Common myeloid progenitor, CD34-positive (primary cell): ENCODE results near the gene EPHA3.

Source experiments
- CTCF ChIA-PET: fragments of 350-600 bp; sonication (Branson Sonifier 250); formaldehyde crosslinking; loops from one replicate; lab custom pipeline; 2021; ENCODE audit warnings: antibody characterized with exemption; lab: Charles Lee
- POLR2A ChIA-PET: fragments of 350-600 bp; sonication (Branson Sonifier 250); formaldehyde crosslinking; loops from one replicate; lab custom pipeline; 2021; ENCODE audit warnings: antibody characterized with exemption; lab: Charles Lee
- DNase-seq, 3 donors: peaks; one replicate each; pipeline versions ENCODE4 v3.0.0 to v3.0.0-alpha.2; 2013
- H3K27ac ChIP-seq, 2 experiments: 1 replicate in 1 of 2; 2 replicates in 1 of 2; pipeline ENCODE4 v1.7.0; 2013; ENCODE audit warnings: inconsistent platforms in 2 of 2, low read length in 2 of 2, mild to moderate bottlenecking in 2 of 2, low read depth in 1 of 2, moderate library complexity in 1 of 2; ENCODE audit not compliant: severe bottlenecking in 2 of 2, insufficient read depth in 1 of 2, poor library complexity in 1 of 2
- H3K27me3 ChIP-seq, 5 experiments: replicated peaks in 2 of 5; 1 replicate in 3 of 5; 2 replicates in 2 of 5; pipeline versions ENCODE4 v1.6.1 to v1.7.0; 2013; ENCODE audit warnings: low read length in 4 of 5, mild to moderate bottlenecking in 2 of 5, moderate library complexity in 2 of 5, inconsistent platforms in 1 of 5; ENCODE audit not compliant: insufficient read depth in 5 of 5, control insufficient read depth in 4 of 5
- H3K36me3 ChIP-seq, 4 experiments: 1 replicate in 2 of 4; 2 replicates in 2 of 4; pipeline versions ENCODE4 v1.6.1 to v1.7.0; 2013; ENCODE audit warnings: low read length in 3 of 4, control low read depth in 1 of 4, mild to moderate bottlenecking in 1 of 4; ENCODE audit not compliant: control insufficient read depth in 4 of 4, insufficient read depth in 4 of 4
- H3K4me1 ChIP-seq, 4 experiments: 1 replicate in 3 of 4; 2 replicates in 1 of 4; pipeline versions ENCODE4 v1.6.1 to v1.7.1; 2013; ENCODE audit warnings: low read length in 3 of 4, mild to moderate bottlenecking in 3 of 4, control low read depth in 1 of 4, inconsistent platforms in 1 of 4, moderate library complexity in 1 of 4; ENCODE audit not compliant: control insufficient read depth in 4 of 4, insufficient read depth in 4 of 4; ENCODE audit errors: control extremely low read depth in 1 of 4
- H3K4me3 ChIP-seq, 7 experiments: 1 replicate in 4 of 7; 2 replicates in 3 of 7; pipeline versions ENCODE4 v1.5.1 to v1.7.0; 2013; ENCODE audit warnings: mild to moderate bottlenecking in 7 of 7, low read length in 6 of 7, moderate library complexity in 6 of 7, inconsistent platforms in 2 of 7, low read depth in 2 of 7, control low read depth in 1 of 7; ENCODE audit not compliant: insufficient read depth in 4 of 7, control insufficient read depth in 1 of 7; ENCODE audit errors: extremely low read depth in 1 of 7
- H3K9me3 ChIP-seq, 5 experiments: 1 replicate in 4 of 5; 2 replicates in 1 of 5; pipeline versions ENCODE4 v1.6.1 to v1.7.1; 2013; ENCODE audit warnings: low read length in 4 of 5, mild to moderate bottlenecking in 2 of 5, inconsistent platforms in 1 of 5, low read depth in 1 of 5, moderate library complexity in 1 of 5; ENCODE audit not compliant: control insufficient read depth in 4 of 5, insufficient read depth in 2 of 5; ENCODE audit errors: control extremely low read depth in 1 of 5
- WGBS: methylation state at CpG from one replicate; pipeline ENCODE4 v1.1.5; 2013; ENCODE audit not compliant: insufficient coverage; 5-methylcytosine and 5-hydroxymethylcytosine counted together

Gene EPHA3

DNA sequence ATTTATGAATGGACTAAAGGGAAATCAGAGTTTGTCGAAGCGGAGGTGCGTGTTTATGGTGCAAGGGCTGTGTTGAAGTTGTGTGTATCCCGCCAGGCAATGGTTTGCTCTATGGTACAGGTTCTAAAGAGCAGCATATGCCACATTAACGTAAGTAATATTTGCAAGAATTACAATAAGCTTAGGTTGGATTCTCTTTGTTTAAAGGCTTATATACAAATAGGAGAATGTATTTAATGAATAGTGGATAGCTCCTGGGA lies 800 bp downstream of the EPHA3 start:
- H3K27ac ChIP-seq: no peak overlapping the region
- WGBS: 89% methylated on average over 3 of the region's 5 CpGs
- POLR2A ChIA-PET: no interaction called here
- H3K4me3 ChIP-seq: no peak overlapping the region
- peaks cover 9 to 52% (median 17%) of the 10 kb centered on the region in 5 experiments for H3K27me3 ChIP-seq
- H3K4me1 ChIP-seq: peaks cover 0 to 13% (median 8%) of the 10 kb centered on the region in 4 experiments
- DNase-seq: peak in 1 of 3 donors; percentile 6
- no peaks in the 10 kb centered on the region for H3K36me3 ChIP-seq
- no peaks in the 10 kb centered on the region for H3K9me3 ChIP-seq
- CTCF ChIA-PET: no interaction called here

DNA sequence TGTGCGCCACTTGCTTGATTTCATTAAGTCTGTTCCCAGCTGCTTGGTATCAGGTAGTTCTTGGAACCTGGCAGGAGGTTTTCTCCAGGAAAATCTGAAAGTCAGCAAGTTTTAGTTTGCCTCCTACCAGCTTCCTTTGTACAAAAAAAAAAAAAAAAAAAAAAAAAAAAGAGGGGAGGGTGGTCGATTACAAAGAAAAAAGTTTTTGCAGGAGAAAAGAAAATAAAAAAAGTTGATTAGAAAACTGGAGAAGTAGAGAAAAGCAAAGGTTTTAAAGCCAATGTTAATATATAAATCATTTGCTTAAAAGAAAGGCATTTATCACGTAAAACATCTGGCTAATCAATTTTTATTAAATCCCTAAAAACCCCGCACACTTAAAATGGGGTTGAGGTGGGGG lies 5.9 kb downstream of the EPHA3 start:
- Histone ChIP-seq H3K27me3 (peaks cover 6 to 45% (median 30%) of the 10 kb centered on the region in 5 experiments), H3K36me3 (no peaks in the 10 kb centered on the region), H3K27ac (no peak overlapping the region), H3K9me3 (no peaks in the 10 kb centered on the region), H3K4me1 (peaks cover 0 to 10% (median 6%) of the 10 kb centered on the region in 4 experiments), H3K4me3 (no peak overlapping the region)
- 86% methylated on average over 1 of the region's 4 CpGs for WGBS
- CTCF ChIA-PET: no interaction called here
- POLR2A ChIA-PET: no interaction called here
- no peak for DNase-seq

DNA sequence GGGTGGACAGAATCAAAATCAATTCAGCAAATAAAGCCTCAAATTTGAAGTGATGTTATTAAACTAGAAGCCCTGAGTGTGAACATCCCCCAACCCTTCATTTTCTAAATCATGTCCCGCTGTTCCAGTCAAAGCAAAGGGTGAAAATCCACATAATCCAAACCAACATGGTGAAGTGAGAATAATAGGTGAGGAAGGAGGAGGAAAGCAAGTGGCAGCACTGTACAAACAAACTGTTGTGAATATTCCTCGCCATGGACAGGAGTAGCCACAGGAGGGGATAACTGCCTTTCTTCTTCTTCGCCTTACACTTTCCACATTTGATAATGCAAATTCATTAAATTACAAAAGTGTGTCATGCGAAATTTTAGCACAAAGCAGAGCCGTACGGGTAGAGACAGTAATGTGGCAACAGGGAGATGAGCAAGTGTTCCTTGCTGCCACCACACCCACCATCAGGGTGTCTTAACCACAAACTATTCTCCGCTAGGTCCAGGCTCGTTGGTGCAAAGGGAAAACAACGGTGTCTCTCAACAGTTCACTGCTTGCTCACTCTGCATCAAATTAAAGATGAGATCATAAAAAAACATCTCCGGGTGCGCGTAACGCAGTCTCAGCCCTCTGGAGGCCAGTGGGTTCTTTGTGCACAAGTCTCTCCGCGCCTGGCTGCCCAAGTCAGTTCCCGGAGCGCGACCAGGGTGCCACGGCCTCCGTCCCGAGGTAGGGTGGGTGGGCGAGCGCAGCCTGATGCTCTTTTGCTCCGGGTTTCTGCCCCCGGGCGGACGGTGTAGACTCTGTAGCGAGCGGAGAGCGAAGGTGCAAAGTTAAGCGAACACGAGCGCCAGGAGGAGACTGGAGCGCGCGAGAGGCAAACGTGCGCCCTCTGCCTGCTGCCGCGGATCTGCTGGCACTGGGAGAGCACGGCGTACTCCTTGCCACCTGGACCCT lies 6.7 kb downstream of the EPHA3 start:
- no peak overlapping the region for H3K27ac ChIP-seq
- CTCF ChIA-PET: no interaction called here
- POLR2A ChIA-PET: no interaction called here
- no peaks in the 10 kb centered on the region for H3K36me3 ChIP-seq
- DNase-seq: peak; percentile 59 to 81 (median 68)
- peaks cover 0 to 10% (median 6%) of the 10 kb centered on the region in 4 experiments for H3K4me1 ChIP-seq
- H3K27me3 ChIP-seq: peaks cover 6 to 38% (median 29%) of the 10 kb centered on the region in 5 experiments
- H3K4me3 ChIP-seq: peak overlapping the region in 6 of 7 experiments; percentile 38 to 73 (median 60)
- no peaks in the 10 kb centered on the region for H3K9me3 ChIP-seq
- WGBS: 2% methylated on average over 35 of the region's 42 CpGs

DNA sequence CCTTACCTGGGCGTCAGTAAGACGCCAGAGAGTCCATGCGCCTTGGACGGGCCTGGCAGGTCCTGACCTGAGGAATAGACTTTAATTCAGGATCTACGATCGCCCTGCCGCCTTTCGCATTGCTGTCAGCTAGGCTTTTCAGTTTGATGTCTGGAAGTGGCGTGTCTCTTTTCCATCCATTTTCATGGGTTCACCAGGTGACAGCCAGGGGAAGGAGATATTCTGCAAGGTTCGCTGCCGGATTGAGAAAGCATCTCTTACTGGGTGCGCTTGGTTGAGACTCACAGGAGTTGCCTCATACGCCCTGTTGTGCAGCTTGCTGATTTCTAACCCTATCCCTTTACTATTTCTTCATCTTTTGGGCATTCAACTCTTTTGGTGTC lies 7.4 kb downstream of the EPHA3 start:
- 17% methylated on average over 13 of the region's 13 CpGs for WGBS
- Histone ChIP-seq H3K27me3 (peaks cover 6 to 35% (median 27%) of the 10 kb centered on the region in 5 experiments), H3K9me3 (no peaks in the 10 kb centered on the region), H3K27ac (no peak overlapping the region), H3K4me3 (peak overlapping the region in 4 of 7 experiments; percentile 44 to 73 (median 62)), H3K36me3 (no peaks in the 10 kb centered on the region), H3K4me1 (peaks cover 0 to 10% (median 6%) of the 10 kb centered on the region in 4 experiments)
- POLR2A ChIA-PET: no interaction called here
- DNase-seq: no peak
- CTCF ChIA-PET: no interaction called here

DNA sequence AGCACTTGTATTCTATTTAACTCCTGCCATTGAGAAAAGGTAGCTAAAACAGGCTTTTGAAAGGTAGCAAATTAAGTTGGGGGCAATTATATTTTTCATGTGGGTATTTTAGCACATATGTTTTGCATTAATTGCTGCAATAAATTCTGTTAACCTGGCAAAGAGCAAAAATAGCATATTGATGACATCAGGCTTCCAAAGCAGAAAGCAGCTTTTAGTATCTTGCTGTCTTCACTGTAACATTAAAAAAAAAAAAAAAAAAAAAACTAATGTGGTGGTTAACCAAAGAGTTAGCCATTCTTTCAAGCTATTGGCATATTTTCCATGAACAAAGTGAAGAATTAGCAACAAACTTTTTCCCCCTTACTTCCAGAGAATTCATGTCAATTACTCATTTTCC lies 9.1 kb downstream of the EPHA3 start:
- Histone ChIP-seq H3K27ac (no peak overlapping the region), H3K36me3 (no peaks in the 10 kb centered on the region), H3K27me3 (peaks cover 6 to 35% (median 25%) of the 10 kb centered on the region in 5 experiments), H3K4me3 (no peak overlapping the region), H3K9me3 (no peaks in the 10 kb centered on the region), H3K4me1 (peaks cover 0 to 10% (median 6%) of the 10 kb centered on the region in 4 experiments)
- ChIA-PET CTCF (interaction anchor here (1.0 kb wide), 1 partner anchor 22 kb away, joined by 3 read pairs; no protein-coding TSS in a partner anchor), POLR2A (no interaction called here)
- no peak for DNase-seq

DNA sequence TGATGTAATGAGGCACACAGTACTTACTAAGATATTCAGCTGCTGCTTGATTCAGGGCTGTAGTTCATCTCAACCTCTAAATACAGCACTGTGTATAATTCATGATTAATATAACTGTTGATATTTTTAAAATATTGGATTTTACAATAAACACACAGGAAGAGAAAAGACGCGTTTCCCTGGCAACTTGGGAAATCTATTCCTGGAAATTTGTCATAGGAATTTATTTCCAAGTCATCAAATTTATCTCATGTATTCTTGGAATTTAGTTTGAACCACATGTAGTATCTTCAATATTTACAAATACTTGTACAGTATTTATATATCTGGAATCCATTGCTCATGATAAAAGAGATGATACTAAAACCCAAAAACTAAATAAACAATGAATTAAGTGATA lies 30.6 kb downstream of the EPHA3 start:
- Histone ChIP-seq H3K36me3 (no peaks in the 10 kb centered on the region), H3K27ac (no peak overlapping the region), H3K4me3 (no peak overlapping the region), H3K27me3 (no peaks in the 10 kb centered on the region), H3K9me3 (no peaks in the 10 kb centered on the region), H3K4me1 (no peaks in the 10 kb centered on the region)
- DNase-seq: no peak
- ChIA-PET CTCF (no interaction called here), POLR2A (no interaction called here)
- no CpG with 5 or more reads among the region's 2 CpGs for WGBS

DNA sequence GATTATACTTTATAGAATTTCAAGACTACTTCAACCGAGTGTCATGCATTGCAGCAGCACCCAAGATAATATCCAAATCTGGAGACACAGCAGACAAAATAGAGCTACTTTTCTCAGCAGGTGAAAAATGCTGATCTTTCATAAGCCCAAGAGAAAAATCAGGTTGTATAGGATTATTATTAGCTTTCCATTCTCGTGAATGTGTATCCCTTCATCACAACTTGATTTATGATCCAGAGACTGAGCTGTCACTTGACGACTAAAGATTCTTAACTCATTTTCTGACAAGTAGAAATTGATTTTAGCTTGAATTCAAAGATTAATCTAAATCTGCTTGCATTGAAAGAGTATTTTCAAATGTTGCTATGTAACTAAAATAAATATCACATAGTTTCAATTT lies 32.4 kb downstream of the EPHA3 start:
- DNase-seq: no peak
- WGBS: no CpG with 5 or more reads among the region's 3 CpGs
- no peak overlapping the region for H3K4me3 ChIP-seq
- POLR2A ChIA-PET: no interaction called here
- H3K36me3 ChIP-seq: no peaks in the 10 kb centered on the region
- no peaks in the 10 kb centered on the region for H3K9me3 ChIP-seq
- no peaks in the 10 kb centered on the region for H3K4me1 ChIP-seq
- no peaks in the 10 kb centered on the region for H3K27me3 ChIP-seq
- H3K27ac ChIP-seq: no peak overlapping the region
- CTCF ChIA-PET: no interaction called here
